HepG2 (cell line): Measurements from ENCODE around the gene KCTD6. TPM values are rescaled to one million over a fixed set of nuclear protein-coding genes. Genes with fewer than 3 reads are reported as not detected.

ENCODE experiments used
- ATRX ChIP-seq: sonication (generic); formaldehyde crosslinking; IDR thresholded peaks from 2 replicates; pipeline ENCODE4 v1.4.0; 2020; ENCODE audit warnings: missing genetic modification reagents, borderline replicate concordance
- CREM ChIP-seq, 2 experiments: sonication (generic) in 1 of 2; formaldehyde crosslinking in 1 of 2; IDR thresholded peaks; 2 replicates each; pipeline versions ENCODE4 v1.4.0 to v1.6.1; 2016 to 2020; ENCODE audit warnings: antibody characterized with exemption in 1 of 2, mild to moderate bottlenecking in 1 of 2, missing genetic modification reagents in 1 of 2
- HIVEP1 ChIP-seq: sonication (generic); formaldehyde crosslinking; IDR thresholded peaks from 2 replicates; pipeline ENCODE4 v1.4.0; 2020; ENCODE audit warnings: mild to moderate bottlenecking, missing genetic modification reagents
- NCOA5 ChIP-seq: sonication (generic); formaldehyde crosslinking; IDR thresholded peaks from 2 replicates; pipeline ENCODE4 v1.4.0; 2020; ENCODE audit warnings: missing genetic modification reagents
- ZFY ChIP-seq: sonication (generic); formaldehyde crosslinking; IDR thresholded peaks from 2 replicates; pipeline ENCODE4 v1.4.0; 2020; ENCODE audit warnings: missing genetic modification reagents
- ZNF33B ChIP-seq: sonication (generic); formaldehyde crosslinking; IDR thresholded peaks from 2 replicates; pipeline ENCODE4 v1.5.1; 2020; ENCODE audit warnings: mild to moderate bottlenecking, missing genetic modification reagents
- ZNF644 ChIP-seq: IDR thresholded peaks from 2 replicates; pipeline ENCODE4 v1.6.1; 2016; ENCODE audit warnings: low read depth
- ZNF780A ChIP-seq: sonication (generic); formaldehyde crosslinking; IDR thresholded peaks from 2 replicates; pipeline ENCODE4 v1.8.0; 2022; ENCODE audit warnings: mild to moderate bottlenecking, missing genetic modification reagents, moderate library complexity
- polyA plus RNA-seq, 8 experiments: library from polyadenylated mRNA; depleted of rRNA in 3 of 8; stranded (reverse) in 7 of 8; unstranded in 1 of 8; fragments of >200 nt; fragmentation: Illumina TruSeq in 4 of 8; extraction: Trizol in 4 of 8; gene quantifications; 2 replicates each; pipeline versions ENCODE4 v1.2.1 to v1.2.3, GENCODE V29; 2011 to 2016; ENCODE audit warnings: low read depth in 4 of 8, missing spikeins in 1 of 8, mixed read lengths in 1 of 8; ENCODE audit not compliant: insufficient read depth in 1 of 8
- total RNA-seq, 5 experiments: library from RNA; depleted of rRNA; stranded (reverse); fragments of >200 nt; fragmentation: Illumina TruSeq; extraction: Trizol; gene quantifications; 2 replicates each; pipeline ENCODE4 v1.2.3, GENCODE V29; 2016; ENCODE audit warnings: low read depth in 1 of 5
- TF ChIP-seq, protein P1 (sequence below): sonication (generic); formaldehyde crosslinking; IDR thresholded peaks from 2 replicates; pipeline ENCODE4 v1.4.0; 2020; ENCODE audit warnings: missing genetic modification reagents
- TF ChIP-seq, protein P2 (sequence below): sonication (generic); formaldehyde crosslinking; IDR thresholded peaks from 2 replicates; pipeline ENCODE4 v1.5.0; 2020; ENCODE audit warnings: missing genetic modification reagents, mild to moderate bottlenecking, borderline replicate concordance
- TF ChIP-seq, protein P3 (sequence below): sonication (generic); formaldehyde crosslinking; IDR thresholded peaks from 2 replicates; pipeline ENCODE4 v1.4.0; 2020; ENCODE audit warnings: mild to moderate bottlenecking, missing genetic modification reagents
- TF ChIP-seq, protein P4 (sequence below): sonication (generic); formaldehyde crosslinking; IDR thresholded peaks from 2 replicates; pipeline ENCODE4 v1.4.0; 2020; ENCODE audit warnings: mild to moderate bottlenecking, low read depth, missing genetic modification reagents
- TF ChIP-seq, protein P5 (sequence below): sonication (generic); formaldehyde crosslinking; conservative IDR thresholded peaks from 2 replicates; pipeline ENCODE4 v1.5.0; 2020; ENCODE audit warnings: missing genetic modification reagents

KCTD6 gene
- total and polyA plus RNA-seq, 2 of the 13 experiments (the other 11 are each of a cell fraction or from before 2014, with no cell fraction given): 13.4 to 14.2 TPM

DNA sequence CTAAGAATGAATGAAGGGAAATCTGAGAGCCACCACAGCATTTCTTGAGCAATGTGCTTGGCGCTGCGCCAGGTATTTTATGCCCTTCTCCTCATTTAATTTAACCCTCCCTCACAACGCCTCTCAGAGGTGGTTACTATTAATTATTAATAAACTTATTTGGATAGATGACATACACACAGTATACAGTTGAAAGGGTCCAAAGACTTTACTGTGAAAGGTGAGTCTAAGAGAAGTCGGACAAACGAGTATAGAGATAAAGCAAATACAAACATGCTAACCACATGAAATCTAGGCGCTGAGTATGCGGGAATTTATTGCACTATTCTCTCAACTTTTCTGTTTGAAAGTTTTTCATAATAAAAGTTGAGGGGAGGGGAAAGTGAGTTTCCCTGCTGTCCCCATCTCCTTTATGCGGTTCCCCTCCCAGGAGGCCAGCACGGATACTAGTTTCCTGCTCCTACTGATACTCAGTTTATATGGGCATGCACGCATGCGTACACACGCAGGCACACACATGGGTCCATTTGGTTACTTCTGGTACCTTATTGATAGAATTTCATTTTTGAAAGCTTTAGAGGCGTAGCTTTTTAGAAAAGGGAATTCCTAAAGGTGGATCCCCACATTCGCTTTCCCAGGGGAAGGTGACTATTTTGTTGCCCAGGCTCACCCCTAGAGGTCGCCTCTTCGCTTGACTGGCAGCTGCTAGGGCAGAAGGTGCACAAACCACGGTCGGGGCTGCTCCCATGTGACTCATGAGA is 28.5 kb upstream of the KCTD6 start (continued):
- TF ChIP-seq, protein P1, sequence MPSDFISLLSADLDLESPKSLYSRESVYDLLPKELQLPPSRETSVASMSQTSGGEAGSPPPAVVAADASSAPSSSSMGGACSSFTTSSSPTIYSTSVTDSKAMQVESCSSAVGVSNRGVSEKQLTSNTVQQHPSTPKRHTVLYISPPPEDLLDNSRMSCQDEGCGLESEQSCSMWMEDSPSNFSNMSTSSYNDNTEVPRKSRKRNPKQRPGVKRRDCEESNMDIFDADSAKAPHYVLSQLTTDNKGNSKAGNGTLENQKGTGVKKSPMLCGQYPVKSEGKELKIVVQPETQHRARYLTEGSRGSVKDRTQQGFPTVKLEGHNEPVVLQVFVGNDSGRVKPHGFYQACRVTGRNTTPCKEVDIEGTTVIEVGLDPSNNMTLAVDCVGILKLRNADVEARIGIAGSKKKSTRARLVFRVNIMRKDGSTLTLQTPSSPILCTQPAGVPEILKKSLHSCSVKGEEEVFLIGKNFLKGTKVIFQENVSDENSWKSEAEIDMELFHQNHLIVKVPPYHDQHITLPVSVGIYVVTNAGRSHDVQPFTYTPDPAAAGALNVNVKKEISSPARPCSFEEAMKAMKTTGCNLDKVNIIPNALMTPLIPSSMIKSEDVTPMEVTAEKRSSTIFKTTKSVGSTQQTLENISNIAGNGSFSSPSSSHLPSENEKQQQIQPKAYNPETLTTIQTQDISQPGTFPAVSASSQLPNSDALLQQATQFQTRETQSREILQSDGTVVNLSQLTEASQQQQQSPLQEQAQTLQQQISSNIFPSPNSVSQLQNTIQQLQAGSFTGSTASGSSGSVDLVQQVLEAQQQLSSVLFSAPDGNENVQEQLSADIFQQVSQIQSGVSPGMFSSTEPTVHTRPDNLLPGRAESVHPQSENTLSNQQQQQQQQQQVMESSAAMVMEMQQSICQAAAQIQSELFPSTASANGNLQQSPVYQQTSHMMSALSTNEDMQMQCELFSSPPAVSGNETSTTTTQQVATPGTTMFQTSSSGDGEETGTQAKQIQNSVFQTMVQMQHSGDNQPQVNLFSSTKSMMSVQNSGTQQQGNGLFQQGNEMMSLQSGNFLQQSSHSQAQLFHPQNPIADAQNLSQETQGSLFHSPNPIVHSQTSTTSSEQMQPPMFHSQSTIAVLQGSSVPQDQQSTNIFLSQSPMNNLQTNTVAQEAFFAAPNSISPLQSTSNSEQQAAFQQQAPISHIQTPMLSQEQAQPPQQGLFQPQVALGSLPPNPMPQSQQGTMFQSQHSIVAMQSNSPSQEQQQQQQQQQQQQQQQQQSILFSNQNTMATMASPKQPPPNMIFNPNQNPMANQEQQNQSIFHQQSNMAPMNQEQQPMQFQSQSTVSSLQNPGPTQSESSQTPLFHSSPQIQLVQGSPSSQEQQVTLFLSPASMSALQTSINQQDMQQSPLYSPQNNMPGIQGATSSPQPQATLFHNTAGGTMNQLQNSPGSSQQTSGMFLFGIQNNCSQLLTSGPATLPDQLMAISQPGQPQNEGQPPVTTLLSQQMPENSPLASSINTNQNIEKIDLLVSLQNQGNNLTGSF (CRISPR knock-in tag): no peak
- TF ChIP-seq NCOA5 (CRISPR knock-in tag) (no peak), ZFY (CRISPR knock-in tag) (no peak), CREM (IDR thresholded peaks at IDR 0.05) (no peak), CREM (CRISPR knock-in tag; IDR thresholded peaks at IDR 0.05) (no peak), ATRX (CRISPR knock-in tag) (no peak), ZNF780A (CRISPR knock-in tag) (no peak), ZNF644 (0 out of 2 replicates have a peak, but pooled peaks have one; percentile 20), HIVEP1 (CRISPR knock-in tag) (0 out of 2 replicates have a peak, but pooled peaks have one; percentile 57), ZNF33B (no peak)
- TF ChIP-seq, protein P2, sequence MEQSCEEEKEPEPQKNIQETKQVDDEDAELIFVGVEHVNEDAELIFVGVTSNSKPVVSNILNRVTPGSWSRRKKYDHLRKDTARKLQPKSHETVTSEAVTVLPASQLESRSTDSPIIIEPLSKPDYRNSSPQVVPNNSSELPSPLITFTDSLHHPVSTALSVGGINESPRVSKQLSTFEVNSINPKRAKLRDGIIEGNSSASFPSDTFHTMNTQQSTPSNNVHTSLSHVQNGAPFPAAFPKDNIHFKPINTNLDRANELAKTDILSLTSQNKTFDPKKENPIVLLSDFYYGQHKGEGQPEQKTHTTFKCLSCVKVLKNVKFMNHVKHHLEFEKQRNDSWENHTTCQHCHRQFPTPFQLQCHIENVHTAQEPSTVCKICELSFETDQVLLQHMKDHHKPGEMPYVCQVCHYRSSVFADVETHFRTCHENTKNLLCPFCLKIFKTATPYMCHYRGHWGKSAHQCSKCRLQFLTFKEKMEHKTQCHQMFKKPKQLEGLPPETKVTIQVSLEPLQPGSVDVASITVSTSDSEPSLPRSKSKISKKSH (CRISPR knock-in tag): no peak
- TF ChIP-seq, protein P3, sequence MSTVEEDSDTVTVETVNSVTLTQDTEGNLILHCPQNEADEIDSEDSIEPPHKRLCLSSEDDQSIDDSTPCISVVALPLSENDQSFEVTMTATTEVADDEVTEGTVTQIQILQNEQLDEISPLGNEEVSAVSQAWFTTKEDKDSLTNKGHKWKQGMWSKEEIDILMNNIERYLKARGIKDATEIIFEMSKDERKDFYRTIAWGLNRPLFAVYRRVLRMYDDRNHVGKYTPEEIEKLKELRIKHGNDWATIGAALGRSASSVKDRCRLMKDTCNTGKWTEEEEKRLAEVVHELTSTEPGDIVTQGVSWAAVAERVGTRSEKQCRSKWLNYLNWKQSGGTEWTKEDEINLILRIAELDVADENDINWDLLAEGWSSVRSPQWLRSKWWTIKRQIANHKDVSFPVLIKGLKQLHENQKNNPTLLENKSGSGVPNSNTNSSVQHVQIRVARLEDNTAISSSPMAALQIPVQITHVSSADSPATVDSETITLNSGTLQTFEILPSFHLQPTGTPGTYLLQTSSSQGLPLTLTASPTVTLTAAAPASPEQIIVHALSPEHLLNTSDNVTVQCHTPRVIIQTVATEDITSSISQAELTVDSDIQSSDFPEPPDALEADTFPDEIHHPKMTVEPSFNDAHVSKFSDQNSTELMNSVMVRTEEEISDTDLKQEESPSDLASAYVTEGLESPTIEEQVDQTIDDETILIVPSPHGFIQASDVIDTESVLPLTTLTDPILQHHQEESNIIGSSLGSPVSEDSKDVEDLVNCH (CRISPR knock-in tag): no peak
- TF ChIP-seq, protein P4, sequence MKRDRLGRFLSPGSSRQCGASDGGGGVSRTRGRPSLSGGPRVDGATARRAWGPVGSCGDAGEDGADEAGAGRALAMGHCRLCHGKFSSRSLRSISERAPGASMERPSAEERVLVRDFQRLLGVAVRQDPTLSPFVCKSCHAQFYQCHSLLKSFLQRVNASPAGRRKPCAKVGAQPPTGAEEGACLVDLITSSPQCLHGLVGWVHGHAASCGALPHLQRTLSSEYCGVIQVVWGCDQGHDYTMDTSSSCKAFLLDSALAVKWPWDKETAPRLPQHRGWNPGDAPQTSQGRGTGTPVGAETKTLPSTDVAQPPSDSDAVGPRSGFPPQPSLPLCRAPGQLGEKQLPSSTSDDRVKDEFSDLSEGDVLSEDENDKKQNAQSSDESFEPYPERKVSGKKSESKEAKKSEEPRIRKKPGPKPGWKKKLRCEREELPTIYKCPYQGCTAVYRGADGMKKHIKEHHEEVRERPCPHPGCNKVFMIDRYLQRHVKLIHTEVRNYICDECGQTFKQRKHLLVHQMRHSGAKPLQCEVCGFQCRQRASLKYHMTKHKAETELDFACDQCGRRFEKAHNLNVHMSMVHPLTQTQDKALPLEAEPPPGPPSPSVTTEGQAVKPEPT (CRISPR knock-in tag): peak; percentile 77; the same call in 1 of the 2 replicates
- TF ChIP-seq, protein P5, sequence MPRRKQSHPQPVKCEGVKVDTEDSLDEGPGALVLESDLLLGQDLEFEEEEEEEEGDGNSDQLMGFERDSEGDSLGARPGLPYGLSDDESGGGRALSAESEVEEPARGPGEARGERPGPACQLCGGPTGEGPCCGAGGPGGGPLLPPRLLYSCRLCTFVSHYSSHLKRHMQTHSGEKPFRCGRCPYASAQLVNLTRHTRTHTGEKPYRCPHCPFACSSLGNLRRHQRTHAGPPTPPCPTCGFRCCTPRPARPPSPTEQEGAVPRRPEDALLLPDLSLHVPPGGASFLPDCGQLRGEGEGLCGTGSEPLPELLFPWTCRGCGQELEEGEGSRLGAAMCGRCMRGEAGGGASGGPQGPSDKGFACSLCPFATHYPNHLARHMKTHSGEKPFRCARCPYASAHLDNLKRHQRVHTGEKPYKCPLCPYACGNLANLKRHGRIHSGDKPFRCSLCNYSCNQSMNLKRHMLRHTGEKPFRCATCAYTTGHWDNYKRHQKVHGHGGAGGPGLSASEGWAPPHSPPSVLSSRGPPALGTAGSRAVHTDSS (CRISPR knock-in tag): no peak
